DOHH2 (cell line): ENCODE results near the gene SWT1.

Experiments used
- CTCF ChIP-seq: fragments of 200-600 bp; sonication (generic); IDR thresholded peaks from one replicate; pipeline ENCODE4 v1.5.1; 2014; ENCODE audit warnings: antibody characterized with exemption, mild to moderate bottlenecking, low read depth, low read length; ENCODE audit not compliant: poor library complexity, severe bottlenecking
- EZH2phosphoT487 ChIP-seq: fragments of 200-600 bp; sonication (generic); IDR thresholded peaks from 2 replicates; pipeline ENCODE4 v1.6.1; 2017; ENCODE audit warnings: borderline replicate concordance, mild to moderate bottlenecking, antibody characterized with exemption, low read length, moderate library complexity, mixed read lengths

- TF ChIP-seq CTCF (no peak), EZH2phosphoT487 (no peak)
These were observed 148.5 kb downstream of the SWT1 start for GRCh38 chr1:185305419-185305818.
